Measurements from ENCODE around the gene HAS3.
"Not testable (repeated sequence)": the region's sequence is repeated elsewhere in the genome, so short reads cannot be mapped to it uniquely, and the experiment has no call there.

HAS3 gene

GRCh38 chr16:69105501-69106361 is at the start of gene HAS3:
HAS3 (plus strand) TSS chr16:69105653; CDS start chr16:69109396, 3,743 bp downstream.
- peak; percentile 34 for DNase-seq (ENCODE audit: low read depth, low spot score)

GRCh38 chr16:69055980-69056379 is 49.5 kb upstream of the HAS3 start:
- no peak overlapping the region for H3K27ac ChIP-seq
- no peak for DNase-seq (ENCODE audit: low read depth, low spot score)

More at GRCh38 chr16:69105501-69106361, at the start of gene HAS3:
- peak within 1 kb of the TSS; percentile 56 for H3K27ac ChIP-seq

GRCh38 chr16:69056421-69056820 is 49.0 kb upstream of the HAS3 start:
- no peak overlapping the region for H3K27ac ChIP-seq

GRCh38 chr16:69057400-69058378 is 47.8 kb upstream of the HAS3 start:
- peak overlapping the region; percentile 87 for H3K27ac ChIP-seq
- DNase-seq (ENCODE audit: low read depth, low spot score), result peak; percentile 81

More at GRCh38 chr16:69056421-69056820, 49.0 kb upstream of the HAS3 start:
- DNase-seq (ENCODE audit: low read depth, low spot score), result no peak

- not testable (repeated sequence) for DNase-seq (ENCODE audit: low read depth, low spot score); H3K27ac ChIP-seq
These were observed 42.0 kb upstream of the HAS3 start for GRCh38 chr16:69063491-69063890.

- DNase-seq (ENCODE audit: low read depth, low spot score), result no peak
- no peak overlapping the region for H3K27ac ChIP-seq
These were observed 41.2 kb upstream of the HAS3 start for GRCh38 chr16:69064124-69064763.

- no peak overlapping the region for H3K27ac ChIP-seq
- DNase-seq (ENCODE audit: low read depth, low spot score), result no peak
These were observed 40.6 kb upstream of the HAS3 start for GRCh38 chr16:69064764-69065313.

- DNase-seq (ENCODE audit: low read depth, low spot score), result no peak
- H3K27ac ChIP-seq, result no peak overlapping the region
These were observed 35.9 kb upstream of the HAS3 start for GRCh38 chr16:69069504-69069903.

GRCh38 chr16:69071036-69071435 is 34.4 kb upstream of the HAS3 start:
- peak overlapping the region; percentile 92 for H3K27ac ChIP-seq
- no peak for DNase-seq (ENCODE audit: low read depth, low spot score)

- peak overlapping the region; percentile 92 for H3K27ac ChIP-seq
- no peak for DNase-seq (ENCODE audit: low read depth, low spot score)
These were observed 32.8 kb upstream of the HAS3 start for GRCh38 chr16:69072640-69072974.

GRCh38 chr16:69073181-69073702 is 32.2 kb upstream of the HAS3 start:
- peak; percentile 88 for DNase-seq (ENCODE audit: low read depth, low spot score)
- H3K27ac ChIP-seq, result peak overlapping the region; percentile 92

GRCh38 chr16:69077251-69077650 is 28.2 kb upstream of the HAS3 start:
- H3K27ac ChIP-seq, result peak overlapping the region; percentile 85
- peak; percentile 86 for DNase-seq (ENCODE audit: low read depth, low spot score)

GRCh38 chr16:69078073-69078472 is 27.4 kb upstream of the HAS3 start:
- H3K27ac ChIP-seq, result peak overlapping the region; percentile 85
- DNase-seq (ENCODE audit: low read depth, low spot score), result no peak

- no peak overlapping the region for H3K27ac ChIP-seq
- no peak for DNase-seq (ENCODE audit: low read depth, low spot score)
These were observed 25.8 kb upstream of the HAS3 start for GRCh38 chr16:69079697-69080096.

- no peak for DNase-seq (ENCODE audit: low read depth, low spot score)
- no peak overlapping the region for H3K27ac ChIP-seq
These were observed 22.0 kb upstream of the HAS3 start for GRCh38 chr16:69083306-69083941.

- DNase-seq (ENCODE audit: low read depth, low spot score), result no peak
- no peak overlapping the region for H3K27ac ChIP-seq
These were observed 21.2 kb upstream of the HAS3 start for GRCh38 chr16:69084289-69084688.

GRCh38 chr16:69085032-69085695 is 20.3 kb upstream of the HAS3 start:
- DNase-seq (ENCODE audit: low read depth, low spot score), result no peak
- no peak overlapping the region for H3K27ac ChIP-seq

GRCh38 chr16:69087161-69087581 is 18.3 kb upstream of the HAS3 start:
- H3K27ac ChIP-seq, result no peak overlapping the region
- DNase-seq (ENCODE audit: low read depth, low spot score), result no peak

GRCh38 chr16:69088684-69089083 is 16.8 kb upstream of the HAS3 start:
- DNase-seq (ENCODE audit: low read depth, low spot score), result no peak

More at GRCh38 chr16:69088684-69089083, 16.8 kb upstream of the HAS3 start:
- no peak overlapping the region for H3K27ac ChIP-seq

All from epithelial cell of prostate (primary cell).